ENCODE results near the gene MYO18A.
"Not testable (repeated sequence)": the region's sequence is repeated elsewhere in the genome, so short reads cannot be mapped to it uniquely, and the experiment has no call there.

MYO18A gene

GRCh38 chr17:29148790-29149430 is 31.3 kb downstream of the MYO18A start:
- Histone ChIP-seq H2BK5ac (ENCODE audit: low read length) (peak overlapping the region; percentile 6), H3K4me1 (ENCODE audit: control insufficient read depth in 2 of 2, insufficient read depth in 1 of 2, low read depth in 1 of 2, low read length in 2 of 2) (peaks cover 15% of the 10 kb centered on the region in 2 donors), H2BK120ac (ENCODE audit: low read depth, low read length) (no peak overlapping the region), H3K27me3 (ENCODE audit: control insufficient read depth in 3 of 3, insufficient read depth in 3 of 3, low read depth in 1 of 3, low read length in 3 of 3) (no peaks in the 10 kb centered on the region), H4K91ac (ENCODE audit: low read depth, low read length, poor library complexity) (no peak overlapping the region), H3K4me2 (ENCODE audit: insufficient read depth, low read length, poor library complexity, severe bottlenecking) (peak overlapping the region; percentile 50), H2BK15ac (ENCODE audit: low read length) (no peak overlapping the region), H3K79me1 (ENCODE audit: low read depth, low read length) (no peaks in the 10 kb centered on the region), H3K9me3 (replicated peaks in 1 of 2; ENCODE audit: control insufficient read depth in 2 of 2, insufficient read depth in 1 of 2, low read depth in 1 of 2, low read length in 2 of 2) (no peaks in the 10 kb centered on the region), H2AFZ (ENCODE audit: low read length) (peak overlapping the region; percentile 86), H3K9ac (ENCODE audit: low read depth, low read length, poor library complexity) (no peak overlapping the region), H3K36me3 (replicated peaks in 1 of 2; ENCODE audit: control insufficient read depth in 2 of 2, insufficient read depth in 2 of 2, low read length in 2 of 2) (no peaks in the 10 kb centered on the region), H3K18ac (ENCODE audit: low read length) (peak overlapping the region; percentile 23), H2BK12ac (ENCODE audit: low read length) (no peak overlapping the region), H4K8ac (ENCODE audit: low read depth, low read length) (no peak overlapping the region), H3K14ac (ENCODE audit: low read length) (no peak overlapping the region), H3K23ac (ENCODE audit: low read depth, low read length, poor library complexity) (no peak overlapping the region), H3K4me3 (ENCODE audit: low read length in 2 of 2) (peak overlapping the region in 1 of 2 donors; percentile 28), H3K27ac (replicated peaks; ENCODE audit: low read length) (peak overlapping the region; percentile 56), H3K4ac (ENCODE audit: low read length) (no peak overlapping the region), H2AK5ac (ENCODE audit: low read depth, low read length) (peak overlapping the region; percentile 64)
- no CpG with 5 or more reads among the region's 34 CpGs for WGBS, 2 donors (ENCODE audit: extremely low coverage in 2 of 2, insufficient read length in 2 of 2, insufficient replicate concordance in 1 of 2)
- peak; percentile 94 for DNase-seq (ENCODE audit: low spot score)

- Histone ChIP-seq H3K14ac (ENCODE audit: low read length) (no peak overlapping the region), H3K4me1 (ENCODE audit: control insufficient read depth in 2 of 2, insufficient read depth in 1 of 2, low read depth in 1 of 2, low read length in 2 of 2) (peaks cover 13 to 19% of the 10 kb centered on the region in 2 donors), H4K8ac (ENCODE audit: low read depth, low read length) (no peak overlapping the region), H2AFZ (ENCODE audit: low read length) (peak overlapping the region; percentile 86), H2BK120ac (ENCODE audit: low read depth, low read length) (no peak overlapping the region), H3K4ac (ENCODE audit: low read length) (no peak overlapping the region), H3K18ac (ENCODE audit: low read length) (no peak overlapping the region), H3K23ac (ENCODE audit: low read depth, low read length, poor library complexity) (no peak overlapping the region), H3K4me3 (ENCODE audit: low read length in 2 of 2) (peak overlapping the region in 1 of 2 donors; percentile 28), H2AK5ac (ENCODE audit: low read depth, low read length) (no peak overlapping the region), H2BK5ac (ENCODE audit: low read length) (no peak overlapping the region), H3K4me2 (ENCODE audit: insufficient read depth, low read length, poor library complexity, severe bottlenecking) (peak overlapping the region; percentile 13), H3K9me3 (replicated peaks in 1 of 2; ENCODE audit: control insufficient read depth in 2 of 2, insufficient read depth in 1 of 2, low read depth in 1 of 2, low read length in 2 of 2) (no peaks in the 10 kb centered on the region), H3K79me1 (ENCODE audit: low read depth, low read length) (no peaks in the 10 kb centered on the region), H3K27ac (replicated peaks; ENCODE audit: low read length) (peak overlapping the region; percentile 56), H3K9ac (ENCODE audit: low read depth, low read length, poor library complexity) (no peak overlapping the region), H3K36me3 (replicated peaks in 1 of 2; ENCODE audit: control insufficient read depth in 2 of 2, insufficient read depth in 2 of 2, low read length in 2 of 2) (no peaks in the 10 kb centered on the region), H2BK15ac (ENCODE audit: low read length) (no peak overlapping the region), H4K91ac (ENCODE audit: low read depth, low read length, poor library complexity) (no peak overlapping the region), H3K27me3 (ENCODE audit: control insufficient read depth in 3 of 3, insufficient read depth in 3 of 3, low read depth in 1 of 3, low read length in 3 of 3) (no peaks in the 10 kb centered on the region), H2BK12ac (ENCODE audit: low read length) (no peak overlapping the region)
- no CpG with 5 or more reads among the region's 5 CpGs for WGBS, 2 donors (ENCODE audit: extremely low coverage in 2 of 2, insufficient read length in 2 of 2, insufficient replicate concordance in 1 of 2)
- no peak for DNase-seq (ENCODE audit: low spot score)
Observed at GRCh38 chr17:29148257-29148789, 31.9 kb downstream of the MYO18A start.

GRCh38 chr17:29147682-29148081 is 32.5 kb downstream of the MYO18A start:
- no peaks in the 10 kb centered on the region for H3K9me3 ChIP-seq (replicated peaks in 1 of 2; ENCODE audit: control insufficient read depth in 2 of 2, insufficient read depth in 1 of 2, low read depth in 1 of 2, low read length in 2 of 2)

GRCh38 chr17:29147228-29147627 is 33.0 kb downstream of the MYO18A start:
- not testable (repeated sequence) for H2BK15ac ChIP-seq (ENCODE audit: low read length); DNase-seq (ENCODE audit: low spot score); H3K4me3 ChIP-seq (ENCODE audit: low read length in 2 of 2); H3K9ac ChIP-seq (ENCODE audit: low read depth, low read length, poor library complexity); H2BK120ac ChIP-seq (ENCODE audit: low read depth, low read length); H3K18ac ChIP-seq (ENCODE audit: low read length); H4K8ac ChIP-seq (ENCODE audit: low read depth, low read length); H2BK5ac ChIP-seq (ENCODE audit: low read length); H3K4ac ChIP-seq (ENCODE audit: low read length); H2AK5ac ChIP-seq (ENCODE audit: low read depth, low read length); H3K14ac ChIP-seq (ENCODE audit: low read length); H2AFZ ChIP-seq (ENCODE audit: low read length); H2BK12ac ChIP-seq (ENCODE audit: low read length); H3K27me3 ChIP-seq (ENCODE audit: control insufficient read depth in 3 of 3, insufficient read depth in 3 of 3, low read depth in 1 of 3, low read length in 3 of 3); H3K9me3 ChIP-seq (replicated peaks in 1 of 2; ENCODE audit: control insufficient read depth in 2 of 2, insufficient read depth in 1 of 2, low read depth in 1 of 2, low read length in 2 of 2); H3K4me2 ChIP-seq (ENCODE audit: insufficient read depth, low read length, poor library complexity, severe bottlenecking); H3K36me3 ChIP-seq (replicated peaks in 1 of 2; ENCODE audit: control insufficient read depth in 2 of 2, insufficient read depth in 2 of 2, low read length in 2 of 2); H4K91ac ChIP-seq (ENCODE audit: low read depth, low read length, poor library complexity); H3K23ac ChIP-seq (ENCODE audit: low read depth, low read length, poor library complexity); H3K27ac ChIP-seq (replicated peaks; ENCODE audit: low read length); H3K79me1 ChIP-seq (ENCODE audit: low read depth, low read length)
- H3K4me1 ChIP-seq (ENCODE audit: control insufficient read depth in 2 of 2, insufficient read depth in 1 of 2, low read depth in 1 of 2, low read length in 2 of 2): peaks cover 13 to 19% of the 10 kb centered on the region in 2 donors
- no CpG with 5 or more reads among the region's 2 CpGs for WGBS, 2 donors (ENCODE audit: extremely low coverage in 2 of 2, insufficient read length in 2 of 2, insufficient replicate concordance in 1 of 2)

More at GRCh38 chr17:29147682-29148081, 32.5 kb downstream of the MYO18A start:
- Histone ChIP-seq H2BK12ac (ENCODE audit: low read length) (no peak overlapping the region), H3K23ac (ENCODE audit: low read depth, low read length, poor library complexity) (no peak overlapping the region), H3K18ac (ENCODE audit: low read length) (no peak overlapping the region), H4K8ac (ENCODE audit: low read depth, low read length) (no peak overlapping the region), H3K27me3 (ENCODE audit: control insufficient read depth in 3 of 3, insufficient read depth in 3 of 3, low read depth in 1 of 3, low read length in 3 of 3) (no peaks in the 10 kb centered on the region), H3K4me3 (ENCODE audit: low read length in 2 of 2) (no peak overlapping the region), H3K4ac (ENCODE audit: low read length) (no peak overlapping the region), H2BK120ac (ENCODE audit: low read depth, low read length) (no peak overlapping the region), H2AFZ (ENCODE audit: low read length) (no peak overlapping the region), H3K36me3 (replicated peaks in 1 of 2; ENCODE audit: control insufficient read depth in 2 of 2, insufficient read depth in 2 of 2, low read length in 2 of 2) (no peaks in the 10 kb centered on the region), H3K79me1 (ENCODE audit: low read depth, low read length) (no peaks in the 10 kb centered on the region), H2BK15ac (ENCODE audit: low read length) (no peak overlapping the region), H3K14ac (ENCODE audit: low read length) (no peak overlapping the region), H3K27ac (replicated peaks; ENCODE audit: low read length) (no peak overlapping the region), H2BK5ac (ENCODE audit: low read length) (no peak overlapping the region), H4K91ac (ENCODE audit: low read depth, low read length, poor library complexity) (no peak overlapping the region), H2AK5ac (ENCODE audit: low read depth, low read length) (no peak overlapping the region), H3K9ac (ENCODE audit: low read depth, low read length, poor library complexity) (no peak overlapping the region), H3K4me2 (ENCODE audit: insufficient read depth, low read length, poor library complexity, severe bottlenecking) (no peak overlapping the region), H3K4me1 (ENCODE audit: control insufficient read depth in 2 of 2, insufficient read depth in 1 of 2, low read depth in 1 of 2, low read length in 2 of 2) (peaks cover 13 to 19% of the 10 kb centered on the region in 2 donors)
- no peak for DNase-seq (ENCODE audit: low spot score)
- no CpG with 5 or more reads among the region's 4 CpGs for WGBS, 2 donors (ENCODE audit: extremely low coverage in 2 of 2, insufficient read length in 2 of 2, insufficient replicate concordance in 1 of 2)

All from neuronal stem cell (in vitro differentiated cells).